Peyer's patch (tissue), 4 donors: ENCODE measurements around the gene PTTG1IP.

Source experiments
- POLR2A ChIP-seq, 2 donors: fragments of 450-650 bp; IDR thresholded peaks; one replicate each; pipeline ENCODE4 v1.5.1; 2017; ENCODE audit warnings: antibody characterized with exemption in 2 of 2, mild to moderate bottlenecking in 2 of 2, moderate library complexity in 2 of 2
- TF ChIP-seq, protein P1 (sequence below), 6 experiments: fragments of 450-650 bp in 4 of 6; fragments of 200-600 bp in 2 of 6; sonication (generic) in 1 of 6; IDR thresholded peaks; one replicate each; pipeline ENCODE4 v1.5.1; 2017 to 2019; ENCODE audit warnings: antibody characterized with exemption in 6 of 6, mild to moderate bottlenecking in 3 of 6, moderate library complexity in 1 of 6

- TF ChIP-seq, protein P1, sequence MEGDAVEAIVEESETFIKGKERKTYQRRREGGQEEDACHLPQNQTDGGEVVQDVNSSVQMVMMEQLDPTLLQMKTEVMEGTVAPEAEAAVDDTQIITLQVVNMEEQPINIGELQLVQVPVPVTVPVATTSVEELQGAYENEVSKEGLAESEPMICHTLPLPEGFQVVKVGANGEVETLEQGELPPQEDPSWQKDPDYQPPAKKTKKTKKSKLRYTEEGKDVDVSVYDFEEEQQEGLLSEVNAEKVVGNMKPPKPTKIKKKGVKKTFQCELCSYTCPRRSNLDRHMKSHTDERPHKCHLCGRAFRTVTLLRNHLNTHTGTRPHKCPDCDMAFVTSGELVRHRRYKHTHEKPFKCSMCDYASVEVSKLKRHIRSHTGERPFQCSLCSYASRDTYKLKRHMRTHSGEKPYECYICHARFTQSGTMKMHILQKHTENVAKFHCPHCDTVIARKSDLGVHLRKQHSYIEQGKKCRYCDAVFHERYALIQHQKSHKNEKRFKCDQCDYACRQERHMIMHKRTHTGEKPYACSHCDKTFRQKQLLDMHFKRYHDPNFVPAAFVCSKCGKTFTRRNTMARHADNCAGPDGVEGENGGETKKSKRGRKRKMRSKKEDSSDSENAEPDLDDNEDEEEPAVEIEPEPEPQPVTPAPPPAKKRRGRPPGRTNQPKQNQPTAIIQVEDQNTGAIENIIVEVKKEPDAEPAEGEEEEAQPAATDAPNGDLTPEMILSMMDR (IDR thresholded peaks at IDR 0.05) = no peak
- TF ChIP-seq POLR2A (IDR thresholded peaks at IDR 0.05) = peak in 1 of 2 donors; percentile 26
Measured at GRCh38 chr21:44865561-44866280, 7.8 kb downstream of the PTTG1IP start.
